C4-2B (cell line): Measurements from ENCODE around the gene PPM1F.

ENCODE experiments used
- CTCF ChIP-seq: fragments of 450-650 bp; conservative IDR thresholded peaks from 2 replicates; pipeline ENCODE4 v1.5.1; 2017; ENCODE audit warnings: mild to moderate bottlenecking
- ZFX ChIP-seq: fragments of 450-650 bp; IDR thresholded peaks from 2 replicates; pipeline ENCODE4 v1.6.1; 2017

GRCh38 chr22:21980547-21980946, 27.9 kb upstream of the PPM1F start:
- TF ChIP-seq CTCF (no peak), ZFX (no peak)
